IPS-18c (cell line): ENCODE results near the gene LTBP3.
A peak's percentile ranks its signal among the peaks of the same experiment; 100 is the strongest.

Source experiments
- H3K4me3 ChIP-seq: 2 replicates; pipeline ENCODE4 v1.7.0; 2013; ENCODE audit warnings: low read depth, mild to moderate bottlenecking, low read length, moderate library complexity; ENCODE audit not compliant: insufficient read depth
- H3K9me3 ChIP-seq: one replicate; pipeline ENCODE4 v1.6.1; 2013; ENCODE audit warnings: mild to moderate bottlenecking, low read length, moderate library complexity; ENCODE audit not compliant: control insufficient read depth, insufficient read depth

LTBP3 gene

GRCh38 chr11:65498727-65498976, 59.5 kb downstream of the LTBP3 start:
- Histone ChIP-seq H3K9me3 (no peaks in the 10 kb centered on the region), H3K4me3 (peak overlapping the region; percentile 95; the same call in 1 of the 2 replicates)

- Histone ChIP-seq H3K4me3 (peak overlapping the region; percentile 95), H3K9me3 (no peaks in the 10 kb centered on the region)
Observed at GRCh38 chr11:65498042-65498726, 60.0 kb downstream of the LTBP3 start.

- Histone ChIP-seq H3K9me3 (no peaks in the 10 kb centered on the region), H3K4me3 (peak overlapping the region; percentile 95)
Observed at GRCh38 chr11:65497141-65498041, 60.8 kb downstream of the LTBP3 start.

- H3K4me3 ChIP-seq, result peak overlapping the region; percentile 12; the same call in 1 of the 2 replicates
- no peaks in the 10 kb centered on the region for H3K9me3 ChIP-seq
Observed at GRCh38 chr11:65496304-65497140, 61.6 kb downstream of the LTBP3 start.

GRCh38 chr11:65493367-65494176, 64.6 kb downstream of the LTBP3 start:
- Histone ChIP-seq H3K9me3 (no peaks in the 10 kb centered on the region), H3K4me3 (no peak overlapping the region)

- no peak overlapping the region for H3K4me3 ChIP-seq
- no peaks in the 10 kb centered on the region for H3K9me3 ChIP-seq
Observed at GRCh38 chr11:65492637-65493366, 65.4 kb downstream of the LTBP3 start.

GRCh38 chr11:65492387-65492636, 65.8 kb downstream of the LTBP3 start:
- Histone ChIP-seq H3K9me3 (no peaks in the 10 kb centered on the region), H3K4me3 (no peak overlapping the region)

- Histone ChIP-seq H3K4me3 (no peak overlapping the region), H3K9me3 (no peaks in the 10 kb centered on the region)
Observed at GRCh38 chr11:65491614-65492386, 66.4 kb downstream of the LTBP3 start.

- H3K9me3 ChIP-seq, result no peaks in the 10 kb centered on the region
- no peak overlapping the region for H3K4me3 ChIP-seq
Observed at GRCh38 chr11:65491163-65491465, 67.0 kb downstream of the LTBP3 start.

- 0 out of 2 replicates have a peak overlapping the region, but pooled peaks have one; percentile 5 for H3K4me3 ChIP-seq
Observed at GRCh38 chr11:65489706-65490320, 68.3 kb downstream of the LTBP3 start.

GRCh38 chr11:65489035-65489705, 69.0 kb downstream of the LTBP3 start:
- no peak overlapping the region for H3K4me3 ChIP-seq
- no peaks in the 10 kb centered on the region for H3K9me3 ChIP-seq

More at GRCh38 chr11:65489706-65490320, 68.3 kb downstream of the LTBP3 start:
- no peaks in the 10 kb centered on the region for H3K9me3 ChIP-seq
